Activated CD8-positive, alpha-beta memory T cell treated with anti-CD3 and anti-CD28 coated beads, Interleukin-2, amount 50 U/mL, for 24 hours (primary cell): ENCODE results near the gene TACC2.

ENCODE experiments used
- DNase-seq: peaks from one replicate; pipeline ENCODE4 v3.0.0-alpha.2; 2020; ENCODE audit errors: extremely low read depth

The TACC2 gene

GRCh38 chr10:122168598-122169394 is 179.8 kb downstream of the TACC2 start:
- DNase-seq, result no peak

- no peak for DNase-seq
Observed at GRCh38 chr10:122170802-122171201, 181.8 kb downstream of the TACC2 start.

GRCh38 chr10:122171302-122172075 is 182.5 kb downstream of the TACC2 start:
- no peak for DNase-seq

GRCh38 chr10:122172361-122173008 is 183.5 kb downstream of the TACC2 start:
- DNase-seq, result no peak

- no peak for DNase-seq
Observed at GRCh38 chr10:122173337-122173736, 184.4 kb downstream of the TACC2 start.

- no peak for DNase-seq
Observed at GRCh38 chr10:122173766-122174435, 184.9 kb downstream of the TACC2 start.

GRCh38 chr10:122176232-122177213 is 187.6 kb downstream of the TACC2 start:
- no peak for DNase-seq

- DNase-seq, result no peak
Observed at GRCh38 chr10:122178655-122179054, 189.7 kb downstream of the TACC2 start.

GRCh38 chr10:122181041-122181732 is 192.2 kb downstream of the TACC2 start:
- no peak for DNase-seq

GRCh38 chr10:122181876-122182275 is 192.9 kb downstream of the TACC2 start:
- DNase-seq, result no peak

- no peak for DNase-seq
Observed at GRCh38 chr10:122182308-122182707, 193.3 kb downstream of the TACC2 start.

GRCh38 chr10:122184254-122184653 is 195.3 kb downstream of the TACC2 start:
- no peak for DNase-seq

GRCh38 chr10:122185643-122186042 is 196.7 kb downstream of the TACC2 start:
- no peak for DNase-seq

GRCh38 chr10:122186816-122187810 is 198.2 kb downstream of the TACC2 start:
- no peak for DNase-seq

- DNase-seq, result no peak
Observed at GRCh38 chr10:122188706-122189105, 199.7 kb downstream of the TACC2 start.

- DNase-seq, result no peak
Observed at GRCh38 chr10:122189185-122189584, 200.2 kb downstream of the TACC2 start.

- DNase-seq, result no peak
Observed at GRCh38 chr10:122190176-122190943, 201.4 kb downstream of the TACC2 start.

- no peak for DNase-seq
Observed at GRCh38 chr10:122191936-122192541, 203.1 kb downstream of the TACC2 start.
